CD4-positive, CD25-positive, alpha-beta regulatory T cell (primary cell): ENCODE results near the gene OSBPL2. TPM values are rescaled to one million over a fixed set of nuclear protein-coding genes. Genes with fewer than 3 reads are reported as not detected.

ENCODE experiments used
- ATAC-seq, 2 donors: fragments of 150-1000 bp; cut with Tn5 transposase; one replicate each; pipeline ENCODE4 v1.10.0; 2021; ENCODE audit warnings: low read depth in 2 of 2, moderate number of reproducible peaks in 2 of 2, moderate library complexity in 1 of 2
- DNase-seq, 3 donors: peaks; one replicate each; pipeline versions ENCODE4 v3.0.0 to v3.0.0-alpha.2; 2012 to 2022; ENCODE audit warnings: mixed read lengths in 1 of 3
- H3K27ac ChIP-seq: one replicate; pipeline ENCODE4 v1.7.0; 2013; ENCODE audit warnings: mild to moderate bottlenecking, low read length; ENCODE audit not compliant: insufficient read depth, poor library complexity, severe bottlenecking
- H3K27me3 ChIP-seq: one replicate; pipeline ENCODE4 v1.7.0; 2013; ENCODE audit warnings: low read length; ENCODE audit not compliant: control insufficient read depth, insufficient read depth
- H3K36me3 ChIP-seq: one replicate; pipeline ENCODE4 v1.7.0; 2013; ENCODE audit warnings: mild to moderate bottlenecking, low read length, moderate library complexity; ENCODE audit not compliant: control insufficient read depth, insufficient read depth
- H3K4me1 ChIP-seq: 2 replicates; pipeline ENCODE4 v1.7.0; 2013; ENCODE audit warnings: mild to moderate bottlenecking, low read length; ENCODE audit not compliant: insufficient read depth, control insufficient read depth, poor library complexity, severe bottlenecking
- H3K4me3 ChIP-seq: one replicate; pipeline ENCODE4 v1.7.0; 2013; ENCODE audit warnings: low read depth, mild to moderate bottlenecking, low read length, moderate library complexity
- H3K9me3 ChIP-seq, 2 experiments: 1 replicate in 1 of 2; 2 replicates in 1 of 2; pipeline ENCODE4 v1.7.0; 2013; ENCODE audit warnings: low read length in 2 of 2, mild to moderate bottlenecking in 1 of 2, moderate library complexity in 1 of 2; ENCODE audit not compliant: control insufficient read depth in 2 of 2
- H3K27ac Mint-ChIP-seq, 3 donors: one replicate each; pipeline ENCODE4 v1.8.0; 2020 to 2022; ENCODE audit warnings: mild to moderate bottlenecking in 3 of 3, mixed read lengths in 3 of 3, moderate library complexity in 2 of 3
- H3K27me3 Mint-ChIP-seq: one replicate; pipeline ENCODE4 v1.8.0; 2022; ENCODE audit warnings: mild to moderate bottlenecking, mixed read lengths
- H3K36me3 Mint-ChIP-seq: one replicate; pipeline ENCODE4 v1.8.0; 2020; ENCODE audit warnings: mixed read lengths
- H3K4me1 Mint-ChIP-seq, 4 donors: one replicate each; pipeline ENCODE4 v1.8.0; 2020 to 2022; ENCODE audit warnings: mixed read lengths in 4 of 4, mild to moderate bottlenecking in 1 of 4
- H3K4me3 Mint-ChIP-seq, 4 donors: one replicate each; pipeline ENCODE4 v1.8.0; 2020 to 2022; ENCODE audit warnings: mild to moderate bottlenecking in 4 of 4, mixed read lengths in 4 of 4, moderate library complexity in 3 of 4
- H3K9me3 Mint-ChIP-seq, 7 donors: one replicate each; pipeline ENCODE4 v1.8.0; 2020 to 2022; ENCODE audit warnings: mixed read lengths in 7 of 7, mild to moderate bottlenecking in 3 of 7, moderate library complexity in 2 of 7
- polyA plus RNA-seq, 4 donors: library from polyadenylated mRNA; unstranded; fragments of 300-500 nt; fragmentation: Illumina TruSeq; gene quantifications; one replicate each; pipeline ENCODE4 v1.2.3, GENCODE V29; 2021
- total RNA-seq: library from RNA; stranded (reverse); gene quantifications from one replicate; pipeline ENCODE4 v1.2.3, GENCODE V29; 2022

The OSBPL2 gene
- total and polyA plus RNA-seq, 5 donors from 2014 or later: 19.3 to 85.2 (median 23.2) TPM

- no peaks in the 10 kb centered on the region for H3K4me1 Mint-ChIP-seq
- Histone ChIP-seq H3K9me3 (no peaks in the 10 kb centered on the region), H3K4me3 (no peak overlapping the region), H3K4me1 (no peaks in the 10 kb centered on the region), H3K27ac (no peak overlapping the region), H3K36me3 (no peaks in the 10 kb centered on the region), H3K27me3 (no peaks in the 10 kb centered on the region)
- H3K27me3 Mint-ChIP-seq: peaks cover 4% of the 10 kb centered on the region
- ATAC-seq: no peak
- DNase-seq: no peak
- no peaks in the 10 kb centered on the region for H3K9me3 Mint-ChIP-seq
- no peak overlapping the region for H3K27ac Mint-ChIP-seq
- H3K4me3 Mint-ChIP-seq: no peak overlapping the region
- H3K36me3 Mint-ChIP-seq: no peaks in the 10 kb centered on the region
Observed at GRCh38 chr20:62325172-62325905, 87.0 kb downstream of the OSBPL2 start.

- no peak for ATAC-seq
- Histone ChIP-seq H3K36me3 (no peaks in the 10 kb centered on the region), H3K27ac (no peak overlapping the region), H3K27me3 (no peaks in the 10 kb centered on the region), H3K4me1 (no peaks in the 10 kb centered on the region), H3K4me3 (no peak overlapping the region), H3K9me3 (no peaks in the 10 kb centered on the region)
- Mint-ChIP-seq H3K9me3 (no peaks in the 10 kb centered on the region), H3K4me3 (no peak overlapping the region), H3K36me3 (no peaks in the 10 kb centered on the region), H3K27ac (no peak overlapping the region), H3K4me1 (no peaks in the 10 kb centered on the region), H3K27me3 (peaks cover 4% of the 10 kb centered on the region)
- DNase-seq: no peak
Observed at GRCh38 chr20:62326559-62326958, 88.2 kb downstream of the OSBPL2 start.

- Mint-ChIP-seq H3K4me3 (no peak overlapping the region), H3K4me1 (no peaks in the 10 kb centered on the region), H3K9me3 (no peaks in the 10 kb centered on the region), H3K27me3 (peaks cover 4% of the 10 kb centered on the region), H3K36me3 (no peaks in the 10 kb centered on the region), H3K27ac (no peak overlapping the region)
- ATAC-seq (no peak), DNase-seq (no peak)
- Histone ChIP-seq H3K4me3 (no peak overlapping the region), H3K27me3 (no peaks in the 10 kb centered on the region), H3K36me3 (no peaks in the 10 kb centered on the region), H3K4me1 (no peaks in the 10 kb centered on the region), H3K27ac (no peak overlapping the region), H3K9me3 (no peaks in the 10 kb centered on the region)
Observed at GRCh38 chr20:62326959-62327725, 88.8 kb downstream of the OSBPL2 start.

- no peak overlapping the region for H3K27ac ChIP-seq
- no peaks in the 10 kb centered on the region for H3K9me3 Mint-ChIP-seq
- H3K27ac Mint-ChIP-seq: no peak overlapping the region
- DNase-seq (no peak), ATAC-seq (no peak)
- H3K4me3 Mint-ChIP-seq: no peak overlapping the region
- H3K36me3 Mint-ChIP-seq: no peaks in the 10 kb centered on the region
- H3K4me1 Mint-ChIP-seq: no peaks in the 10 kb centered on the region
- no peaks in the 10 kb centered on the region for H3K36me3 ChIP-seq
- no peaks in the 10 kb centered on the region for H3K27me3 ChIP-seq
- H3K9me3 ChIP-seq: no peaks in the 10 kb centered on the region
- no peak overlapping the region for H3K4me3 ChIP-seq
- H3K27me3 Mint-ChIP-seq: peaks cover 3% of the 10 kb centered on the region
- no peaks in the 10 kb centered on the region for H3K4me1 ChIP-seq
Observed at GRCh38 chr20:62327726-62328495, 89.6 kb downstream of the OSBPL2 start.

- ATAC-seq (no peak), DNase-seq (no peak)
- no peaks in the 10 kb centered on the region for H3K27me3 ChIP-seq
- no peaks in the 10 kb centered on the region for H3K9me3 ChIP-seq
- Mint-ChIP-seq H3K4me3 (no peak overlapping the region), H3K27ac (no peak overlapping the region), H3K9me3 (no peaks in the 10 kb centered on the region), H3K27me3 (no peaks in the 10 kb centered on the region), H3K36me3 (no peaks in the 10 kb centered on the region), H3K4me1 (no peaks in the 10 kb centered on the region)
- H3K27ac ChIP-seq: no peak overlapping the region
- H3K4me3 ChIP-seq: no peak overlapping the region
- H3K4me1 ChIP-seq: no peaks in the 10 kb centered on the region
- no peaks in the 10 kb centered on the region for H3K36me3 ChIP-seq
Observed at GRCh38 chr20:62328684-62329388, 90.5 kb downstream of the OSBPL2 start.

- no peaks in the 10 kb centered on the region for H3K36me3 ChIP-seq
- no peak for ATAC-seq
- no peaks in the 10 kb centered on the region for H3K9me3 ChIP-seq
- Mint-ChIP-seq H3K4me1 (no peaks in the 10 kb centered on the region), H3K27ac (no peak overlapping the region), H3K27me3 (no peaks in the 10 kb centered on the region), H3K4me3 (no peak overlapping the region), H3K36me3 (no peaks in the 10 kb centered on the region), H3K9me3 (no peaks in the 10 kb centered on the region)
- H3K27me3 ChIP-seq: no peaks in the 10 kb centered on the region
- H3K4me1 ChIP-seq: no peaks in the 10 kb centered on the region
- no peak overlapping the region for H3K27ac ChIP-seq
- no peak overlapping the region for H3K4me3 ChIP-seq
- DNase-seq: no peak
Observed at GRCh38 chr20:62329389-62330377, 91.4 kb downstream of the OSBPL2 start.
